ENCODE data around the gene NPAT.

NPAT gene

GRCh38 chr11:108218455-108218854 lies 4.0 kb downstream of the NPAT start:
- Histone ChIP-seq H3K27me3 (ENCODE audit: control insufficient read depth, insufficient read depth, low read length) (no peaks in the 10 kb centered on the region), H3K27ac (ENCODE audit: low read length) (no peak overlapping the region), H3K36me3 (ENCODE audit: control insufficient read depth, low read depth, low read length) (no peaks in the 10 kb centered on the region), H3K9ac (ENCODE audit: low read length) (no peak overlapping the region), H3K4me1 (ENCODE audit: control insufficient read depth, low read depth, low read length) (peaks cover 25% of the 10 kb centered on the region), H3K4me3 (ENCODE audit: low read length) (no peak overlapping the region), H3K9me3 (ENCODE audit: control insufficient read depth, low read depth, low read length) (no peaks in the 10 kb centered on the region)

- H3K9me3 ChIP-seq (ENCODE audit: control insufficient read depth, low read depth, low read length), result no peaks in the 10 kb centered on the region
- H3K4me3 ChIP-seq (ENCODE audit: low read length), result no peak overlapping the region
- H3K36me3 ChIP-seq (ENCODE audit: control insufficient read depth, low read depth, low read length), result no peaks in the 10 kb centered on the region
- no peaks in the 10 kb centered on the region for H3K27me3 ChIP-seq (ENCODE audit: control insufficient read depth, insufficient read depth, low read length)
- no peak overlapping the region for H3K9ac ChIP-seq (ENCODE audit: low read length)
- H3K27ac ChIP-seq (ENCODE audit: low read length), result no peak overlapping the region
- peaks cover 25% of the 10 kb centered on the region for H3K4me1 ChIP-seq (ENCODE audit: control insufficient read depth, low read depth, low read length)
Observed at GRCh38 chr11:108216988-108217387, 5.5 kb downstream of the NPAT start.

GRCh38 chr11:108213784-108214183 lies 8.7 kb downstream of the NPAT start:
- H3K4me1 ChIP-seq (ENCODE audit: control insufficient read depth, low read depth, low read length), result peaks cover under 1% of the 10 kb centered on the region
- no peak overlapping the region for H3K4me3 ChIP-seq (ENCODE audit: low read length)
- peaks cover 9% of the 10 kb centered on the region for H3K36me3 ChIP-seq (ENCODE audit: control insufficient read depth, low read depth, low read length)
- H3K27ac ChIP-seq (ENCODE audit: low read length), result no peak overlapping the region
- H3K27me3 ChIP-seq (ENCODE audit: control insufficient read depth, insufficient read depth, low read length), result no peaks in the 10 kb centered on the region
- H3K9me3 ChIP-seq (ENCODE audit: control insufficient read depth, low read depth, low read length), result no peaks in the 10 kb centered on the region
- H3K9ac ChIP-seq (ENCODE audit: low read length), result no peak overlapping the region

GRCh38 chr11:108210441-108210840 lies 12.0 kb downstream of the NPAT start:
- Histone ChIP-seq H3K9ac (ENCODE audit: low read length) (no peak overlapping the region), H3K4me3 (ENCODE audit: low read length) (no peak overlapping the region), H3K27me3 (ENCODE audit: control insufficient read depth, insufficient read depth, low read length) (no peaks in the 10 kb centered on the region), H3K9me3 (ENCODE audit: control insufficient read depth, low read depth, low read length) (no peaks in the 10 kb centered on the region), H3K4me1 (ENCODE audit: control insufficient read depth, low read depth, low read length) (no peaks in the 10 kb centered on the region), H3K27ac (ENCODE audit: low read length) (no peak overlapping the region), H3K36me3 (ENCODE audit: control insufficient read depth, low read depth, low read length) (peaks cover 25% of the 10 kb centered on the region)

GRCh38 chr11:108207683-108208060 lies 14.8 kb downstream of the NPAT start:
- Histone ChIP-seq H3K27ac (ENCODE audit: low read length) (no peak overlapping the region), H3K4me1 (ENCODE audit: control insufficient read depth, low read depth, low read length) (no peaks in the 10 kb centered on the region), H3K27me3 (ENCODE audit: control insufficient read depth, insufficient read depth, low read length) (no peaks in the 10 kb centered on the region), H3K9ac (ENCODE audit: low read length) (no peak overlapping the region), H3K36me3 (ENCODE audit: control insufficient read depth, low read depth, low read length) (peaks cover 29% of the 10 kb centered on the region), H3K9me3 (ENCODE audit: control insufficient read depth, low read depth, low read length) (no peaks in the 10 kb centered on the region), H3K4me3 (ENCODE audit: low read length) (no peak overlapping the region)

- H3K9ac ChIP-seq (ENCODE audit: low read length), result no peak overlapping the region
Observed at GRCh38 chr11:108206969-108207682, 15.3 kb downstream of the NPAT start.

GRCh38 chr11:108206171-108206570 lies 16.3 kb downstream of the NPAT start:
- Histone ChIP-seq H3K4me3 (ENCODE audit: low read length) (no peak overlapping the region), H3K9ac (ENCODE audit: low read length) (no peak overlapping the region), H3K27me3 (ENCODE audit: control insufficient read depth, insufficient read depth, low read length) (no peaks in the 10 kb centered on the region), H3K27ac (ENCODE audit: low read length) (no peak overlapping the region), H3K9me3 (ENCODE audit: control insufficient read depth, low read depth, low read length) (no peaks in the 10 kb centered on the region), H3K4me1 (ENCODE audit: control insufficient read depth, low read depth, low read length) (no peaks in the 10 kb centered on the region), H3K36me3 (ENCODE audit: control insufficient read depth, low read depth, low read length) (peaks cover 26% of the 10 kb centered on the region)

More at GRCh38 chr11:108206969-108207682, 15.3 kb downstream of the NPAT start:
- H3K4me3 ChIP-seq (ENCODE audit: low read length), result no peak overlapping the region
- no peaks in the 10 kb centered on the region for H3K9me3 ChIP-seq (ENCODE audit: control insufficient read depth, low read depth, low read length)
- H3K4me1 ChIP-seq (ENCODE audit: control insufficient read depth, low read depth, low read length), result no peaks in the 10 kb centered on the region
- H3K27ac ChIP-seq (ENCODE audit: low read length), result no peak overlapping the region
- no peaks in the 10 kb centered on the region for H3K27me3 ChIP-seq (ENCODE audit: control insufficient read depth, insufficient read depth, low read length)
- peaks cover 29% of the 10 kb centered on the region for H3K36me3 ChIP-seq (ENCODE audit: control insufficient read depth, low read depth, low read length)

GRCh38 chr11:108204929-108205499 lies 17.4 kb downstream of the NPAT start:
- Histone ChIP-seq H3K4me3 (ENCODE audit: low read length) (no peak overlapping the region), H3K27me3 (ENCODE audit: control insufficient read depth, insufficient read depth, low read length) (no peaks in the 10 kb centered on the region), H3K9me3 (ENCODE audit: control insufficient read depth, low read depth, low read length) (no peaks in the 10 kb centered on the region), H3K4me1 (ENCODE audit: control insufficient read depth, low read depth, low read length) (no peaks in the 10 kb centered on the region), H3K36me3 (ENCODE audit: control insufficient read depth, low read depth, low read length) (peaks cover 22% of the 10 kb centered on the region), H3K27ac (ENCODE audit: low read length) (no peak overlapping the region), H3K9ac (ENCODE audit: low read length) (no peak overlapping the region)

GRCh38 chr11:108204376-108204775 lies 18.1 kb downstream of the NPAT start:
- no peak overlapping the region for H3K27ac ChIP-seq (ENCODE audit: low read length)
- no peaks in the 10 kb centered on the region for H3K4me1 ChIP-seq (ENCODE audit: control insufficient read depth, low read depth, low read length)
- H3K9me3 ChIP-seq (ENCODE audit: control insufficient read depth, low read depth, low read length), result no peaks in the 10 kb centered on the region
- H3K36me3 ChIP-seq (ENCODE audit: control insufficient read depth, low read depth, low read length), result peaks cover 24% of the 10 kb centered on the region
- no peak overlapping the region for H3K4me3 ChIP-seq (ENCODE audit: low read length)
- H3K27me3 ChIP-seq (ENCODE audit: control insufficient read depth, insufficient read depth, low read length), result no peaks in the 10 kb centered on the region
- no peak overlapping the region for H3K9ac ChIP-seq (ENCODE audit: low read length)

- no peak overlapping the region for H3K27ac ChIP-seq (ENCODE audit: low read length)
- H3K27me3 ChIP-seq (ENCODE audit: control insufficient read depth, insufficient read depth, low read length), result no peaks in the 10 kb centered on the region
- peaks cover 23% of the 10 kb centered on the region for H3K36me3 ChIP-seq (ENCODE audit: control insufficient read depth, low read depth, low read length)
- H3K4me3 ChIP-seq (ENCODE audit: low read length), result no peak overlapping the region
- H3K4me1 ChIP-seq (ENCODE audit: control insufficient read depth, low read depth, low read length), result no peaks in the 10 kb centered on the region
- H3K9me3 ChIP-seq (ENCODE audit: control insufficient read depth, low read depth, low read length), result no peaks in the 10 kb centered on the region
- H3K9ac ChIP-seq (ENCODE audit: low read length), result no peak overlapping the region
Observed at GRCh38 chr11:108203075-108203474, 19.4 kb downstream of the NPAT start.

GRCh38 chr11:108199446-108200321 lies 22.8 kb downstream of the NPAT start:
- H3K4me1 ChIP-seq (ENCODE audit: control insufficient read depth, low read depth, low read length), result no peaks in the 10 kb centered on the region
- no peak overlapping the region for H3K9ac ChIP-seq (ENCODE audit: low read length)
- no peaks in the 10 kb centered on the region for H3K9me3 ChIP-seq (ENCODE audit: control insufficient read depth, low read depth, low read length)
- no peak overlapping the region for H3K27ac ChIP-seq (ENCODE audit: low read length)
- no peak overlapping the region for H3K4me3 ChIP-seq (ENCODE audit: low read length)
- peaks cover 31% of the 10 kb centered on the region for H3K36me3 ChIP-seq (ENCODE audit: control insufficient read depth, low read depth, low read length)
- H3K27me3 ChIP-seq (ENCODE audit: control insufficient read depth, insufficient read depth, low read length), result no peaks in the 10 kb centered on the region
